HPDE6-E6E7 (cell line): ENCODE measurements around the gene PRPSAP1.

Experiments used
- DNase-seq: peaks from one replicate; pipeline ENCODE4 v3.0.0; 2011; ENCODE audit warnings: missing footprints; ENCODE audit errors: extremely low spot score

Gene PRPSAP1

DNA sequence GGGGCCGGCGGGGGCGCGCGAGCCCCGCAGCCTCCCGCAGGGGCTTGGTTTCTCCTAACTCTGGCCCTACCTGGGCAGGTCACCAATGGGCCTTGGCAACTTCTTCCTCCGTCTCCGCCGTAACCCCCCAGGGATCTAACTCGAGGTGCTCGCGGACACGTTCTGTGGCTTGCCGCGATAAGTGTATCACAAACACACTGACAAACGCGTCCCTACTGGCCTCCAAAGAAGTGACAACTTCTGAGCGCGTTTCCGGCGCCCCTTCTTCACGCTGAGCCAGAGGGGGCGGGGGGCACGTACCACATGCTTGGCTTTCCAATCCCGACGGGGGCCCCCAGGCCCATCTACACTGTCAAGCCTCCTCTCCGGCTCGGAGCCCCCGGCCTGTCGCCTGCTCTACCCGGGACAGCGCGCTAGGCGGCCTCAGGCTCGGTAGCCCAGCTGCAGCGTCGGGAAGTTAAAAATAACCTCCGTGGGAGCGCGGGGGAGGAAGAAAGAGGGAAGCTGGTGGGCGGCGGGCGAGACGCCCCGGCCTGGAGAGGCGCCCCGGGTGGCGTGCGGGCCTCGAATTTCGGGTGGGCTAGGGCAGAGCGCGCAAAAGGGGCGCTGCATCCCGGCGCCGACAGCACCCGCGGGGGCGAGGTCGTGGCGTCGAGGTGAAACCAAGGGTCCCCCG is 30.0 kb upstream of the PRPSAP1 start:
- DNase-seq, result no peak

DNA sequence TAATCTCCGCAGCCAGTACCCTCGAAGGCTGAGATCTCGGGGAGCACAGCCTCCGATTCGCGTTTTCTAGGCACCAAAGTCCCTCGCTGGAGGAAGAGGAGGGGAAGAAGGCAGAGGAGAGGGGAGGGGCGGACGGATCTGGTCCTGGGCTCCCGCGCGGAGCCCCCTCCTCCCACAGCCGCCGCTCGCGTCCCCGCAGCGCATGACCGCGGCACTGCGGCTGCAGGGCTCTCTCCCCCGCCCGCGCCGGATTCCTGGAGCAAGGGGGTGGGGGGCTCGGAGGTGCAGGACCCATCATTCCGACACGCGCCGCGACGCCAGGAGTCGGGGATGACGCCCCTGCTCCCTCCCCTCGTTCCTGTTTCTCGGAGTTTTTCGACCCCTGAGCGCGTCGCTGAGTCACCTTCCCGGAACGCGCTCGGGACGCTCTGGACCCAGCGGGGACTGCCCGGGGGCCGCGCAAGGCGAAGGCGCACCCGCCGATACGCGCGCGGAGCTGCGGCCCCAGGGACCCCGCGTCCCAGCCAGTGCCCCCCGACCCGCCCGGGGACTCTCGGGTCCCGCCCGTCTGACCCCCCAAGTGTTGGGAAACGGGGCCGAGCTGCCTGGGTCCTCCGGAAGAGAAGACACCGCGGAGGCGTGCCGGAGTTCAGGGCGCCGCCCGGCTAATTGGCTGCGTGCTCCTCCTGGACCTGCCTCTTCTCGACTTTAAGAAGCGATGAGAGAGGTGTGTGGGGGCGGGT is 29.3 kb upstream of the PRPSAP1 start:
- no peak for DNase-seq

DNA sequence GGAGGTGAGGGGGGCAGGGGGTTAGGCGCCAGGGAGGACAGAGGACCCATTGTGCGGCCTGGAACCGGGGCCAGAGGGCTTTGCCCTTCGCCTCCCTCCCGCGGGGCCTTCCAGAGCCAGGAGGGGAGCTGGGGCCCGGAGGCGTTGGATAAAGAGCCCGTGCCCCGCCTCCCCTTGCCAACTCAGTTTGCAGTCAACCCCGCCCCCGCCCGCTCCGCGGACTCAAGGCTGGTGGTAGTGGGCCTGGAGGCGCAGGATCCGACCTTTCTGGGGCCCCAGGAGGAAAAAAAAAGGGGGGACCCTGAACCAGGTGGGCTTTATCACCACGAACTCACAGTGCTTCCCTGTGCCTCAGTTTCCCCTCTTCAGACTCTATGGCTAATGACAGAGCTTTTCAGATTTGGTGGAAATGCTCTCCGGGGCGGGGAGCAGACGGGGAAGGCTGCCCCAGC is 28.7 kb upstream of the PRPSAP1 start:
- DNase-seq, result no peak

DNA sequence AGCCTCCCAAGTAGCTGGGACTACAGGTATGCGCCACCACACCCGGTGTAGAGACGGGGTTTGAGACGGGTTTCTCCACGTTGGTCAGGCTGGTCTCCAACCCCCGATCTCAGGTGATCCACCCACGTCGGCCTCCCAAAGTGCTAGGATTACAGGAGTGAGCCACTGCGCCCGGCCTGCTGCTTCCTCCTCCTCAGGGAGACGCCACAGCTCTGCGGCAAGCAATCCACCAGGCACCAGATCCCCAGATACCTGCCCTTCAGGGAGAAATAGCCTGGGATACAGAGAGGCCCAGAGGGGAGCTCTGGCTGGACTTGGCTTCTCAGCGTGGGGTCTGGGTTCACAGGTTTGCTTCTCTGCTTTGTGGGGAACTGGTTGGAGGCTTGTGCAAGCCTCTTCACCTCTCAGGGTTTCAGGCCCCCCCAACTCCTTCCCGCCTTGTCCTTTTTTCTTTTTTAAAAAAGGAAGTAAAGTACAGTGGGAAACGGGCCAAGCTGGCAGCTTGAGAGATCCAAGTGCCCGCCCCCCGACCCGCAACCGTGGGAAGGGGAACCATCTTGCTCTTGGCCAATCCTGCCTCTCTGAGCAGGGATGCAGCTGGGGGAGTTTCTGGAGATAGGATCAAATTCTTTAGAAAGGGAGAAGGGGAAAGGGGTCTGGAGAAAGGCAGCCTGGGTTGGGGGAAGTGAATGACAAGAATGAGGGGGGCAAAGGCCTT is 28.1 kb upstream of the PRPSAP1 start:
- no peak for DNase-seq

DNA sequence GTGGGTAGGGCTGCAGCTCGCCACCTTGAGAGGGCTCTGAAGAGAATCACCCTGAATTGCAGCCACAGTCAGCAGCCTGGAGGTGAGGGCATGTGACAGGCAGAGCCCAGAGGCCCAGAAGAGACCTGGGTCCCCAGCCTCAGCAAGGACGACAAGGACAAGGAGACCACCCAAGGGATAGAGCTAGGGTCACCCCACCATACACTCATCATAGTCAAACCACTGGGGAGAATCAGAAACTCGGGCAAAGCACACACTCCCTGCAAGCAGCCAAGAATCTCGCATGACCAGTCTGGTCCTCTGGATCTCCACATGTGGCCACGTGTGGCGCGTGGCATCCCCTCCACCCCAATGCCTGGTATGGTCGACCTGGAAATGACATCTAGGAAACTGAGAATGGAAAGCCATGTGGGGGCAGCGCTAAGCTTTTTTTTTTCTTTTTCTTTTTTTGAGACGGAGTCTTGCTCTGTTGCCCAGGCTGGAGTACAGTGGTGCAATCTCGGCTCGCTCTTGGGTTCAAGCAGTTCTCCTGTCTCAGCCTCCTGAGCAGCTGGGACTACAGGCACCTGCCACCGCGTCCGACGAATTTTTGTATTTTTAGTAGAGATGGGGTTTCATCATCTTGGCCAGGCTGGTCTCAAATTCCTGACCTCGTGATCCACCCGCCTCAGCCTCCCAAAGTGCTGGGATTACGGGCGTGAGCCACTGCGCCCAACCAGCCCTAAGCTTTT is 26.1 kb upstream of the PRPSAP1 start:
- no peak for DNase-seq

DNA sequence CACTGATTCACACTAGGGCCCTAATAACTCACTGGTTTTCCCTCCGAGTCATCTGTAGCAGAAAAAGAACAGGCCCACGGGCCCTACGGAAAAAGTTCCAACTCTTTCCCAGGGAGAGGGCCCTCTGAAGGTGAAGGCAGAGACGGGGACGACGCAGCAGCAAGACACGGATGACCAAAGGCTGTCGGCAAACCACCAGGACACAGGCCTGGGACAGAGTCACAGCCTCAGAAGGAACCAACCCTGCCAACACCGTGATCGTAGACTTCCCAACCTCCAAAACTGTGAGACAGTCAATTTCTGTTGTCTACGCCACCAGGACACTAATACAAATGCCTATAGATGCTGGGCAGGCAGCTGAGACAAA is 25.5 kb upstream of the PRPSAP1 start:
- no peak for DNase-seq

DNA sequence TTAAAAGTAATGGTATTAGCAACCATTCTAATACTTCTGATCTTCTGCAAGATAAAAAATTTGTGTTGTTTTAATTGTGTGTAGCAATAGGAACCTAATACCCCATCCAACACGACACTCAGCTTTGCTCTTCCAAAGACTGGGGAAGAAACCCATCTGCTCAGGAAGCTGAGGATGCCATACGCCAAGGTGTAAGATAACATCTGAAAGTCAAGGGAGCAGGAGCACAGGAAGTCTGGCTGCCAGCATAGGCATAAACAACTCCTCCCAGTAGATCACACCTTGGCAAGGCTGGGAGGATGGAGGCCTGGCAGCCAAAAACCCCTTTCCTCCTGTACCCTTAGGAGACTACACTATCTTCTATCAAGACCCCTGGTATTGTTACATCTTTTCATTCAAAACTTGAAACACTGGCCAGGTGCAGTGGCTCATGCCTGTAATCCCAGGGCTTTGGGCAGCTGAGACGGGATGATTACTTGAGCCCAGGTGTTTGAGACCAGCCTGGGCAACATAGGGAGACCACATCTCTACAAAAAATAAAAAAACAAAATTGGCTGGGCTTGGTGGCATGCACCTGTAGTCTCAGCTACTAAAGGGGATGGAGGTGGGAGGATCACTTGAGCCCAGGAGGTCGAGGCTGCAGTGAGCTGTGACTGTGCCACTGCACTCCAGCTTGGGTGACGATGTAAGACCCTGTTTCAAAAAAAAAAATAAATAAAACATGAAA is 25.0 kb upstream of the PRPSAP1 start:
- DNase-seq, result no peak

DNA sequence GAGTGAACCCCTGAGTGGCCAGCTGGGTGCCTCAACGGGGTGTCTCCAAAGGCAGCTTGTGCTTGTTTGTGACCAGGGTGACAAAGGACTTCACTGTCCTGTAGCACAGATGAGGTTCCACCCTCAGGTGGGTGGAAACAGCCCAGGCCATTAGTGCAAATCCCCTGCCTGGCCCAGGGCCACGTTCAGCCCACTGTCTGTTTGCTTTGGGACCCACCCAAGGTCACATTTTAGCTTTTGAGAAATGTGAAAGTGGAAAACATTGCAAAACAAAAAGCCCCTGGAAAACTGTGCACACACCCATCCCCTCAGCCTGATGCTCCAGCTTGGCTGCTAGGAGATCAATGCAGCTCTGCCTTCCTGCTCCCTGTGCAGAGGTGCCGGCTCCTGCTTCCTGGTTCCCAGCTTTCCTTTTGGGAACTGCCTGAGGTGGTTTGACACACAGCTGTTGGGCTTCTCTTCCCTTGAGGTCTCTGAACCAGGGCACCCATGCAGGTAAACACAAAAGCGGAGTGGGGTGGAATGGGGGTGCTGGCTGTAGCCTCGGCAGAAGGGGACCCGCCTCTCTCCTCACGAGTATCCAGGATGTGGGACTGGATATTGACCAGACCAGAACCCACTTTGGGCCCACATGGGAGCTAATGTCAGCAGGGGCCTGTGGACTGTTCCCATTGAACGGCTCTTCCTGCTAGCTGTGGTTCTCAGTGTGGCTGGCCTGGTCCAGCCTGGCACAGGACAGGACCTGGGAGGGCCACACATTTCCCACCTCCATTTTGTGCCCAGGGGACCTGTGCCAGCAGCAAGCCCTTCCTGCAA is 22.8 kb upstream of the PRPSAP1 start:
- DNase-seq, result no peak

DNA sequence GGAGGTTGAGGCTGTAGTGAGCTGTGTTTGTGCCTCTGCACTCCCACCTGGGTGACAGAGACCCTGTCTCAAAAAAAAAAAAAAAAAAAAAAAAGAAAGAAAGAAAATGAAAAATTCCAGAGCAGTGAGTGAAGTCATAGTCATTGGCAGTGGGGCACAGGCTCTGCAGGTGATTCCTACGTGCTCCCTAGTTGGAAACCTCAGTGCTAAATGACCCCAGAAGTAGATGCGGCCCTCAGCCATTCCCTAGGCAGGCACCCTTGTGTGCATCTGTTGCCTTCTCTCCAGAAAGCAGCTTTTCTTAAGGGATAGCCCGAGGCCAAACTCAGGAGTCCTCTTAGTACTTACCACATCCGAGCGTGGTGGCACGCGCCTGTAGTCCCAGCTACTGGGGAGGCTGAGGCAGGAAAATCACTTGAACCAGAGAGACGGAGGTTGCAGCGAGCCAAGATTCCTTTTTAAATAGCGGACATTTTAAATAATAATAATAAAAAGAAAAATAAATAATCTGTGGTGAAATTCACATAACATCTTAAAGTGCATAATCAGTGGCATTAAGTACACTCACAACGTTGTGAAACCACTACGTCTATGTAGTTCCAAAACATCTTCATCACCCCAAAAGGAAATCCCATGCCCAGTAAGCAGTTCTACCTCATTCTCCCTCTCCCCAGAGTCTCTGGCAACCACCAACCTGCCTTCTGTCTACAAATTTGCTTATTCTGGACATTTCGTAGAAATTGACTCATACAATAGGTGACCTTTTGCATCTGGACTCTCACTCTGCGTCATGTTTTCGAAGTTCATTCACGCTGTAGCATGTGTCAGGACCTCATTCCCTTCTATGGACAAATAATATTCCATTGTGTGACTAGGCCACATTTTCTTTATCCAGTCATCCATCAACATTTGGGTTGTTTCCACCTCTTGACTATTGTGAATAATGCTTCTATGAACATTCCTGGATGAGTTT is 18.2 kb upstream of the PRPSAP1 start:
- no peak for DNase-seq

DNA sequence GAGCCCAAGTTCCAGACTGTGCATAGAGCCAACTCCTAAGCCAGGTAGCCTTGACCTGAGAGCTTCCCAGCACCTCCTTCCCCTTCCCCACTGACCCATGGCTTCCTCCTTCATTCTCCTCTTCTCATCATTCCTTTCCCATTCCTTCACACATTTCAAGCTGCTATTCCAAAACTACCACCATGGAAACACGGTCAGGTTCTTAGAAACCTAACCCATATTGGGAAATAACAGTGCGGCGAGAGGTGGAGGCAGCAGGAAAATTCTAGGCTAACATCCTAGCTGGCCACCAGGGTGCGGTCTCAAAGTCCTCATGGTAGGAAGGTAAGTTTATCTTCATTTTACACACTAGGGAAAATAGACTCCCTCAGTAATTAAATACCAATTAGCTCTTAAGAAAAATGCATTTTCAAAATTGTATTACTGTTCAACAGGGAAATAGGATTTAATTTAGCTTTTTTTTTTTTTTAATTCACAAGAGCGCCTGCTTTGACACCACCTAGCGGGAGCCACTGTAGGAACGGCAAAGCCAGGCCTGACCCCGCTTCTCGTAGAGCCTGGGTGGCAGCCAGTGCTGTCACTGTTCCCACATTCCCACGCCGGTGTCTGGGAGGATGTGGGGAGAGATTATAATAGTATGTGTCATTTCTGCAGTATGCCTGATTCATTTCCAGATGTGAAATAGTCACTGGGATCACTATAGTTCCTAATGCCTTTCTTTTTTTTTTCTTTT is 16.7 kb upstream of the PRPSAP1 start:
- peak; percentile 64 for DNase-seq

DNA sequence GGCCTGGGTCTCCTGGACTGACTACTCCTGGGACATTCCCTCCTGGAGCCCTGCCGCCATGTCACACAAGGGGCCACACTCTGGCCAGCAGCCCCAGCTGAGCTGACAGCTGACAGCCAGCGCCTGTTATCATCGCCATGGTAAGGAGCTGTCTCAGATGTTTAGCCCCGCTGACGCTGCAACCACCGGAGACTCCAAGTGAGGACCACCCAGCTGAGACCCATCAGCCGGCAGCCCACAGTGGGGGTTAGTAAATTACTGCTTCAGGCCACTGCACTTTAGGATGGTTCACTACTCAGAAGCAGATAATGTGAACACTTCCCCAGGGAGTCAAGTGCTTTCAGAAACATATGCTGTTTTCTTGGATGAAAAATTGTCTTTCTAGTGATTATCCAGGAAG is 16.1 kb upstream of the PRPSAP1 start:
- DNase-seq, result no peak

DNA sequence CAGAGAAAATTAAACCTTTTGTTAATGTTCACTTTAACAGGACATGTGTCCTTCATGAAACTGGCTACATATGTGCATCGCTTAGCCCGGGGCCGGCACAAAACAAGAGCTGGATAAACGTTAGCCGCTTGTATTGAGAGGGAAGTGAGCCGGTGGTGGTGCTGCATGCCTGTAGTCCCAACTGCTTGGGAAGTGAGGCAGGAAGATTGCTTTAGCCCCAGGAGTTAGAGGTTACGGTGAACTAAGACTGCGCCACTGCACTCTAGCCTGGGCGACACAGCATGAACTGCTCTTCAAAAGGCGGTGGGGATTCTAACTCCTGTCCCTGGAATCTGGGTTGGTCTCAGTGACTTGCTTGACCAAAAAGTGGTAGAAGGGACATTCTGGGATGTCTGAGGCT is 15.7 kb upstream of the PRPSAP1 start:
- DNase-seq, result no peak

DNA sequence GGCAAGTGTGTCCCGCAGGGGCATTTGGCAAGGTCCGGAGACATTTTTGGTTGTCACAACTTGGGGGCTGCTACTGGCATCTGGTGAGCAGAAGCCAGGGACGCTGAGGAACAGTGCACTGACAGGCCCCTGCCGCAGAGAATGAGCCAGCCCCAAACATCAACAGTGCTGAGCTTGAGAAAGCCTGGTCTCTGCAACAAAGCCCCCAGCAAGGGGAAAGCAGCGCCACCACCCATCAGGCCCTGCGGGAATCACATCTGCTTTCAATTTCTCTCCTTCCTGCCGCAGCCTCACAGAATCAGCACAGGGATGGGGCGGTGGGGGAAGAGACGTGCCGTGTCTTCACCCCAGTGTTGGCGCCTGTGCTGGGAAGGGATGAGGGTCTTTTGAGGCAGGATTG is 14.8 kb upstream of the PRPSAP1 start:
- DNase-seq, result no peak

DNA sequence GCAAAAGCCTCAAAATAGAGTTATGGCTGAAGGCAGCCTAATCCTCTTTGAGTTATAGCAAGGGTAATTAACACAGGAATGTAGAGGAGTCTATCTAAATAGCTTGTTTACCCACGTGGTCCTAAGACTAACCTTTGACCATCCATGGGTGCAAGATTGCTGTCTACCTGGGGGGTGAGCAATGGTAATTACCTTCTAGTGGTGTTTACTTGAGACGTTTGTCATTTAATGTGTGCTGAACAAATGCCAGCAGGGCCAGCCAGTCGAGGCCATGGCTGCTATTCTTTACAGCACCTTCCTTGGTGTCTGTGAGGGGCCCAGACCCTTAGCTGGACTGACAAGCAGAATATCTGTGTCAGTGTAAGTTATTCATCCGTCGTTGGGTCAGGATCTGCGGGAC is 13.9 kb upstream of the PRPSAP1 start:
- no peak for DNase-seq

DNA sequence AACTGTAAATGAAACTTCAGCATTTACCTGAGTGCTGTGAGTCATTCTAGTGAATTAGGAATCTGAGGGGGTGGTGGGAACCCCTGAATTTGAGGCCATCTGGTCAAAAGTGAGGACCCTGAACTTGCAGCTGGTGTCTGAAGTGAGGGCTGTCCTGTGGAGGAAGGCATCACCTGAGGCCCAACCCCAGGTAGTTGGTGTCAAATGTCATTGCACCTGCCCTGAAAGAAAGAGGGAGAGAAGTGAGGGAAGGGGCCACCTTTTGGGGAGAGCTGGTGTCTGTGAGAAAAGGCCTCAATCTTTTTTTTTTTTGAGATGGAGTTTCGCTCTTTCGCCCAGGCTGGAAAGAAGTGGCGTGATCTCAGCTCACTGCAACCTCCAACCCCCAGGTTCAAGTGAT is 12.5 kb upstream of the PRPSAP1 start:
- DNase-seq, result no peak

DNA sequence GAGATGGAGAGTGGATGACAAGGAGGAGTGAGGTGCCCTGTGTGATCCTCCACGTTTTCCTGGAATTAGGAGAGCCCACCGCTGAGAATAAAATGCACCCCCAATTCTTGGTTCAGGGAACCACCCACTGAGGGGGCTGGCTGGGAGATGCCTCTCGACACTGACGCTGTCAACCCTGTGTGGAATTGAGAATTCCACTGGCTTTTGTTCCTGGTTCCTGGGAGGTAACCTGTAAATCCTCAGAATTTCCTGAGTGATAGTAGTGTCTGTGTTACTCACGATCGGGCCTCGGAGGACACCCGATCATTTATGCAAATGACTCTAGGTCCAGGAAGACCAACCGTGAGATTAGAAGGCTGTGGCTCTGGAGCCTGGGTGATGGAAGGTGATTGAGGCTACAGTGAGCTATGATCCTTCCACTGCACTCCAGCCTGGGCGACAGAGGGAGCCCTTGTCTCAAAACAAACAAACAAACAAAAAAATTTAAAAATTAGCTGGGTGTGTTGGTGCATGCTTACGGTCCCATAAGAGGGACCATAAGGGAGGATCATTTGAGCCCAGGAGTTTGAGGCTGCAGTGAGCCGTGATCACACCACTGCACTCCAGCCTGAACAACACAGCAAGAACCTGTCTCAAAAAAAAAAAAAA is 11.7 kb upstream of the PRPSAP1 start:
- DNase-seq, result no peak

DNA sequence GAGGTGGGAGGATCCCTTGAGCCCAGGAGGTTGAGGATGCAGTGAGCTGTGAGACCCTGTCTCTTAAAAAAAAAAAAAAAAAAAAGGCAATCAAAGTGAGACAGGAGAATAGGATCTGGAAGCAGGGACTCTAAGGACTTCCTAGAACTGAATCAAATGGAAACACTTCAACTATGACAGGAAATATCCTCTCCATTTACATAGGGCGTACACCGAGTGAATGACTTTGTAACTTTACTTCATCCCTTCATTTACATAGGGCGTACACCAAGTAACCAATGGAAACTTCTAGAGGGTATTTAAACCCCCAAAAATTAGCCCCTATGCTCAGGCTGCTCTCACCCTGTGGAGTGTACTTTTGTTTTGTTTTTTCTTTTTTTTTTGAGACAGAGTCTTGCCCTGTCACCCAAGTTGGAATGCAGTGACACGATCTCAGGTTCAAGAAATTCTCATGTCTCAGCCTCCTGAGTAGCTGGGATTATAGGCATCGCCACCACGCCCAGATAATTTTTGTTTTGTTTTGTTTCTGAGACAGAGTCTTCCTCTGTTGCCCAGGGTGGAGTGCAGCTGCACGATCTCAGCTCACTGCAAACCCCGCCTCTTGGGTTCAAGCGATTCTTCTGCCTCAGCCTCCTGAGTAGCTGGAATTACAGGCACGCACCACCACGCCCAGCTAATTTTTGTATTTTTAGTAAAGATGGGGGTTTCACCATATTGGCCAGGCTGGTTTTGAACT is 9.6 kb upstream of the PRPSAP1 start:
- DNase-seq, result no peak

DNA sequence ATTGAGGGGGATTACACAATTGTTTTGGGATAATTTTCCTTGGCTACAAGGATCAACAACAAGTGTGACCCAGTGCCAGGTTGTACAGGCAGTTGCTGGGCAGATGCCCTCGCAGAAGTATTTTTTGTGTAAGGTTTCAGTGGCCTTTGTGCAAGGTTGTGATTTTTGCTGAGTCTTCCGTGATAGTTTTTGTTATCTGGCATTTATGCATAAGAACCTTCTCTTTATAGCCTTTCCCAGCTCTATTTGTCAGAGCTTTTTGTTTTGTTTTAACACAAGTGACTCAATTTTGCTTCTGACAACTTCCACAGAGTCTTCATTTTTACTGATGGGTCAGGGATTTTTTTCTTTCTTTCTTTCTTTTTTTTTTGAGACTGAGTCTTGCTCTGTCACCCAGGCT is 6.7 kb upstream of the PRPSAP1 start:
- DNase-seq, result no peak
